GM18511 (cell line): ENCODE data around the gene PEPD.
"Not testable (repeated sequence)": the region's sequence is repeated elsewhere in the genome, so short reads cannot be mapped to it uniquely, and the experiment has no call there.

Experiments
- ATAC-seq: cut with Tn5 transposase; IDR thresholded peaks from one replicate; pipeline ENCODE4 v1.9.1; 2021; ENCODE audit warnings: mild to moderate bottlenecking, moderate library complexity; ENCODE audit not compliant: unreplicated experiment

Gene PEPD

DNA sequence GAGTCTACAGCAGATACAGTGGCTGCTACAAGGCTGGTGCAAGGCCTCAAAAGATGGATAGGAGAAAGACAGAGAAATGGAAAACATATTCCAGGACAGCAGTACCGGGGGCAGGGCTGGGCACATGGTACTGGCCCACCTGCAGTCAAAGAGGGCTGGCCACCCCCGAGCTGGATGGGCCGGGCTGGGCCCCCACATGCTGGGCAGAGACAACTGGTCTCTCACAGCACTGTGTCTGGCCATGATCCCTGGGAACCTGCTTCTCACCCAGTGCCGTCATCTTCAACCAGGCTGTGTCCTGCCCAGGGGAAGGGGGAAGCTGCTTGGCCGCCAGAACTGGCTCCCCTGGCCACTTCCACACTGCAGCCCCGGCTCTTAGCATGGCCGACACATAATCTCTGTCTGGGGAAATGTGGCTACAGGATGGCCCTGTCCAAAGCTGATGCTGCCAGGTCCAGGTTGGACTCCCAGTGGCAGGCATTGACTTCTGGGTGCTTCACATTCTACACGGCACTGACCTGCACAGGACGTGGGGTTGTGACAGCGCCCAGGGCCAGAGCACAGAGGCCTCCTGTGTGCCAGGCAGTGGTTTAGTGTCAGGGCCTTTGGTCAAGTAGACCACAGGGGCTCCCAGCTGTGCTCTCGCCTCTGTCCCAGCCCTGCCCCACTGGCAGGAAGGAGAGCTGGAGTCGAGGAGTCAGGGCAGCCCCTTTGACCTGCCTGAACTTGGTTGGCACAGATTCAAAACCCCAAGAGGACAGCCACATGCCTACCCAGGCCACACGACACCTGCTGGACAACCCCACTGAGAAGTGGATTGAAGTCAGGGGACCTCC lies 21.7 kb downstream of the PEPD start:
- ATAC-seq: no peak

DNA sequence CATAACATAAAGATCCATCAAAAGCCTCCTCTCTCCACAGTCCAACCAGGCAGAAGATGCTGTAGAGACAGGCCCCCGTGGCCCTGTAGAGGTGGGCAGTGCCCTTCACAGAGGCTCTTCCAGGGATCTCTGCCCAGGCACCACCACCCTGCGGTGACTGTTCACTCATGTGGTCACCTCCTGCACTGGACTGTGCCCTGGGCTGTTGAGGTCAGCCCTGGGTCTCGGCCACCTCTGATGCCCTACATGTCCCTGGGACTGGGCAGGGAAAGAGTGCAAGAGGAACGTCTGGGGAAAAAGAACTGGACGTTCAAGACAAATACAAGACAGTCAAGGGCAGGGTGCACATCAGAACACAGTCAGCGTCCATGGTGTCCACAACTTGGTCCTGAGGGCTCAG lies 22.3 kb downstream of the PEPD start:
- ATAC-seq: no peak

DNA sequence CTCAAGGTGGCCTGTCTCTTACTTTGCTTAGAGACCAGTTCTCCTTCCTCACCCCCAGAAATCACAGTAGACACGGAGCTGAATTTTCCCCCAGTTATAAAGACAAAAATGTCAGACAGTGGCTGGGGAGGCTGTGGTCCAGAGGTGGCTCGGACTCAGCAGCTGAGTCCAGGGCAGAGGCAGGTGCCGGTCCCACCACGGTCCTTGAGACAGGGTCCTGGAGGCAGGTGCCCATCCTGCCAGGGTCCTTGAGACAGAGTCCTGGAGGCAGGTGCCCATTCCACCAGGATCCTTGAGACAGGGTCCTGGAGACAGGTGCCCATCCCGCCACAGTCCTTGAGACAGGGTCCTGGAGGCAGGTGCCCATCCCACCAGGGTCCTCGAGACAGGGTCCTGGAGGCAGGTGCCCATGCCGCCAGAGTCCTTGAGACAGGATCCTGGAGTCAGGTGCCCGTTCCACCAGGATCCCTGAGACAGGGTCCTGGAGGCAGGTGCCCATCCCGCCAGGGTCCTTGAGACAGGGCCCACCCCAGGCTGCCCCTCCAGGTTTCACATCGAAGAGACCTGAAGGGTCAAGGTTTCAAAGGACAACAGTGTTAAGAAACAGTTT lies 23.1 kb downstream of the PEPD start:
- ATAC-seq: no peak

DNA sequence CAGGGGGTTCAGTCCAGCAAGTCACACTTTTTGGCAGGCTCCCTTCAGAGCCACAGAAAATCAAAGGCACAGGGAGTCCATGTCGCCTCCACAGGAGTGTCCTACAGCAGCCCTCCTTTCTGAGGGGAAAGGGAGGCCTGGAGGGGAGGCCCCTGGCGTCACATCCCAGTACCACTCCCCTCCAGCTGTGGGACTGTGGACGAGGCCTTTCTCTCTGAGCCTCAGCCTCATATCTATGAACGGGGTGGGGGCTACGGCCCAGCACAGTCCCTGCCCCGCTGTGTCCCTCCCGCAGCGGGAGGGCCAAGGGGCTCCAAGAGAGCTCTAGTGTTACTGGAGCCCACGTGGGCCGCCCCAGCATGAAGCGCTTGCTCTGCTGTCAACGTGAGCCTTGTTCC lies 23.8 kb downstream of the PEPD start:
- ATAC-seq: no peak

DNA sequence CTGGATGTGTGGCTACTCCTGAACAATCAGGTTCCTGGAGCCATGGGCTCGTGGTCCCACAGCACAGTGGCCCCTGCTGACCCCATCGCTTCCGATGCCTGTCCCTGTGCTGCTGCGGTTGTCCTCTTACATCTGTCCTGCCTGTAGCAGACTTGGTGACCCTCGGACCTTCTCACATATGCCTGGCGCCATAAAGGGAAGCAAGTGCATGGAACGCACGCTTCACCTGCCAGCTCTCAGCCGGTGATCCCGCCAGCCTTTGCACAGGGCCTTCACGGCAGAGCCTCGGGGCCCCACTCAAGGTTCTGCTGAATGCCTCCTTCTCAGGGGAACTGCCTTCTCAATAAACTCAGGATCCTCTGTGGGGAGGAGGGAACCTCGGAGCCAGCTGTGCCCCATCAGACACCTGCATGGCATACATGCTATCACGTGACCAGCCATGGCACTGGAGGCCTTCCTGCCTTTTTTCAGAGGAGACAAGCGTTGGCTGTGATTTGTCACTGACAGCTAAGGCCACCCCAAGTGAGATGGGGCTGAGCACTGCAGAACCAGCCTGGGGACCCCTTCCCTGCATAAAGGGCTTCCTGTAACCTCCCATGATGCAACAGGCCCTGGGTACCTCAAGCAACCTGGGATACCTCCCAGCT lies 24.3 kb downstream of the PEPD start:
- ATAC-seq: no peak

DNA sequence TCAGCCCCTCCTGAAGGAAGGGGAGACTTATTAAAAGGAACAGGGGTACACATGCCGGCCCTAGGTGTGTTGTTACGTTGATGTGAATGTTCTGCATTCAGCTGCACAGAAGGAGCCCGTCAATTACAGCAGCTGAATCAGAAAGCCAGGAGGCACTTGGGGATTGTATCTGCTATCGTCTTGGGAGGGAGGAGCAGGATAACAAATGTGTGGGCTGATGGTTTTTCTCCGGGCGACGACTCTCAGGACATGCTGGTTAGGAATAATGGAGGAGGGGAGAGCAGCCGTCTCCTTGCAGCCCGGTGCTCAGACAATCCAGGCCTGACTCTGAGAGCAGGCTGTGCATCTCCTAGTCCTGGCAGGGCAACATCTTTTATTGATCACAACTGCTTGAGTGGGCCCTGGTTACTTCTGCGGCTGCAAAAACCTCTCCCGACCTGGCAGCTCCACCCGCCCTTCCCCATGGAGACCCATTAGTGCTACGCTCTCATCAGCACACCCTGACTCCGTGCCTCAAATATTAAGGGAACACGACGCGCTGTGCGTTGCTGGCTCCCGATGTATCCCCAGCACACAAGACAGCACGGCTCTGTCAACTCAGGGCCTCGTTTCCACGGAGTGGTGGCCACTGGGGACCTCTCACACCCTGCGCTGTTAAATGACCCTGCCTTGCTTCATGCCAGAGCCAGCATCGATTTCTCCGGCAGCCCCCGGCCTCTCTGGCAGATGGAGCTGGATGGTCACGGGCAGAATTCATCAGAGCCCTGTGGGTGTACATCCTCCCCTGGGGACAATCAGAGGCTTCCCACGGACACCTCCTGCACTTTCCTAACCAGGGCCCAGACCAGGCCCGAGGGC lies 25.3 kb downstream of the PEPD start:
- no peak for ATAC-seq

DNA sequence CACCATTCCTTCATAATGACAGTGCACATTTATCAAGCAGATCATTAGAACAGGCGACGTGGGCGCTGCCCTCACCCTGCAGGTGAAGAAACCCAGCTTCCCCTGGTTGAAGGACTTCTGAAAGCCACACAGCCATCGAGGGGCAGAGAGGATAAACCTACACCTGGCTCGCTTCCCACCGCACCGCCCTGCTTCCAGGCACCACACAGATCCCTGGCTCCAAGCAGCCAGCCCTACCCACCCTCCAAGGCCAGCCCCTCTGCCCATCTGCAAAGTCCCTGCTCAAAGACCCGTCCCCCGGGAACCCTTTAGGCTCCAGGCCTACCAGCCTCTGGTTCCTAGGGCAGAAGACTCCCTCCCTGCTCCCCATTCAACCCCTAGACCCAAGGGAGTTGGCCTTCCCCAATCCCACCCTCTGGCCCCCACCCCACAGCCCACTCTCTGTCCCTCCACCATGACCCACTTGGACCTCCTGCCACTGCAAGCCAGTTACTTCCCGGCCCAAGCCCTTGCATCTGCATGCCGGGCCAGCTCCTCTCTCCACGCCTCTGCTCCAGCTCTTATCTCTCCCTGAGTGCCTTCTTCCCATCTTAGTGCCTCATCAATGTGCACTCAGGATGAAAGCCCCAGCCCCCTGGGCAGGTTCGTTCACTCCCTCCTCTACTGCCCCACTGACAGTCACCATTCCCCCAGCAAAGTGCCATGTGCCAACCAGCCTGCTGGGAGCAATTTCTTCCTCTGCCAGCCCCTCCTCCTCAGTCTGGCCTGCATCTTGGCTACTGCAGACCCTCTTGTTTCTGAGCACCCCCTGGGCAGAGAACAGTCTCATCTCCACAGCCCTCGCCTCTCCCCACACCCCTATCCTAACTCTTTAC lies 28.0 kb downstream of the PEPD start:
- ATAC-seq: no peak

DNA sequence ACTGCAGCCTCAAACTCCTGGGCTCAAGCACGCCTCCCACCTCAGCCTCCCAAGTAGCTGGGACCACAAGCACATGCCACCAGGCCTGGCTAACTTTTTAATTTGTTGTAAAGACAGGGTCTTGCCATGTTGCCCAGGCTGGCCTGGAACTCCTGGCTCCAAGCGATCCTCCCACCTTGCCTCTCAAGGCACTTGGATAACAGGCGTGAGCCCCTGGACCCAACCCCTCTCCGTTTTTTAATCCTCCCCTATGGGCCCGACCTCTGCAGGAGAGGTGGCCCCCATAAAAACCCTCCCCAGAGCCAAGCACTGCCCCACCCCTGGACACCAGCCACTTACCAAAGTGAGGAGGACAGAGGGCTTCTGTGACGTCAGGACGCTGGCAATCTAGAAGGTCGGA lies 28.6 kb downstream of the PEPD start:
- ATAC-seq: no peak

DNA sequence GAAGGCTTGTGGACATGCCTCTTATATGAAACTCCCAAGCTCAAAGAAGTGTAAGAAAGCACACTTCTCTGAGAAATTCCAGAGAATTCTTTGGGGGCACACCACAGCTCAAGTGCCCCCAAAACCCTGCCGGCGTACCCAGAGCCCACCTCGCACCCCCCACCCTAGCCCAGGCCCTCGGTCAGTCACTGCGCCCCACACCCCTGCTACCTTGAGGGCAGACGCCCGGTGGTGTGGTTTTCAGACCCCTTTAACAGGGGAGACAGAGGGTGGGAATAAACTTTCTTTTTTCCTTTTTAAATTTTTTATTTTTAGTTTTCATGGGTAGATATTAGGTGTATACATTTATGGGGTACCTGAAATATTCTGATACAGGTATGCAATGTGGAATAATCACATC lies 29.5 kb downstream of the PEPD start:
- ATAC-seq: no peak

DNA sequence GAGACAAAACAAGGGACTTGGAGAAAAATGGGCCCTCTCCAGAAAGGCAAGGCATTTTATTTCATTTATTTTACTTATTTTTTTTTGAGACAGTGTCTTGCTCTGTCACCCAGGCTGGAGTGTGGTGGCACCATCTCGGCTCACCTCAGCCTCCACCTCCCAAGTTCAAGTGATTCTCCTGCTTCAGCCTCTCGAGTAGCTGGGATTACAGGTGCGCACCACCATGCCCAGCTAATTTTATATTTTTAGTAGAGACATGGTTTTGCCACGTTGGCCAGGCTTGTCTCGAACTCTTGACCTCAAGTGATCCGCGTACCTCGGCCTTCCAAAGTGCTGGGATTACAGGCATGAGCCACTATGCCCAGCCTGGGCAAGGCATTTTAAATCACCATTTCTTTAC lies 31.0 kb downstream of the PEPD start:
- not testable (repeated sequence) for ATAC-seq

DNA sequence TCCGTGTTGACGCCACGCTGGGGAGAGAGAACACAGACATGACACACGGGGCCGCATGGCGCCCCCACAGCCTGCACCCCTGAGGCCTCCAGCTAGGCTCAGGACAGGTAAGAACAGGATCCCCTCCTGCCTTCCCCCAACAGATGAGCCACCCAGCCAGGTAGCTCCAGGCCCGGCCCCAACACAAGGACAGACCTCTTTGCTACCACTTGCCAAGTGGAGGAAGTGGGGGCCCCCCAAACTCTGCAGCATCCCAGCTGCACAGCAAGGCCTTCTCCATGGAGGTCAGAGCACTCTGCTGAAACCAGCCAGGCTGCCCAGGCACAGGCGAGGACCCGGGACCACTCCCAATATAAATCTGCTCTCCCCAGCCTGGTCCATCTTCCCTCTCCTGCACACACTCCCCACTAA lies 31.5 kb downstream of the PEPD start:
- ATAC-seq: no peak

DNA sequence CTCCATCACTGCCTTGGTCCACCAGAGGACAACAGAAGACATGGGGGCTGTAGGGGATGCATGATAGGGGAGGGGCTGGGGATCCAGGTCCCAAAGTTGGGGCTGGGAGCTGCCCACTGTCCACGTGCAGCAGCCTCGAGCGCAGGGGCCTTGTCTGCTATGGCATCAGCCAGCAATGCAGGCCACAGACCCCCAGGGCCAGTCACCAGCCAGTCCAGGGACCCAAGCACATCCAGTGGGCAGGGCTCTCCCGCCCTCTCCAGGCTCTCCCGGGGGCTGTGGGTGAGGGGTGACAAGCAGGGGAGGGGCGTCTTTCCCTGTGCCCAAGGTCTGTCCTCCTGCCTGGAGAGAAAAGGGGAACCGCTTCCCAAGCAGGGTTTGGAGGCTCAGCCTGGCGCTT lies 32.8 kb downstream of the PEPD start:
- ATAC-seq: no peak

DNA sequence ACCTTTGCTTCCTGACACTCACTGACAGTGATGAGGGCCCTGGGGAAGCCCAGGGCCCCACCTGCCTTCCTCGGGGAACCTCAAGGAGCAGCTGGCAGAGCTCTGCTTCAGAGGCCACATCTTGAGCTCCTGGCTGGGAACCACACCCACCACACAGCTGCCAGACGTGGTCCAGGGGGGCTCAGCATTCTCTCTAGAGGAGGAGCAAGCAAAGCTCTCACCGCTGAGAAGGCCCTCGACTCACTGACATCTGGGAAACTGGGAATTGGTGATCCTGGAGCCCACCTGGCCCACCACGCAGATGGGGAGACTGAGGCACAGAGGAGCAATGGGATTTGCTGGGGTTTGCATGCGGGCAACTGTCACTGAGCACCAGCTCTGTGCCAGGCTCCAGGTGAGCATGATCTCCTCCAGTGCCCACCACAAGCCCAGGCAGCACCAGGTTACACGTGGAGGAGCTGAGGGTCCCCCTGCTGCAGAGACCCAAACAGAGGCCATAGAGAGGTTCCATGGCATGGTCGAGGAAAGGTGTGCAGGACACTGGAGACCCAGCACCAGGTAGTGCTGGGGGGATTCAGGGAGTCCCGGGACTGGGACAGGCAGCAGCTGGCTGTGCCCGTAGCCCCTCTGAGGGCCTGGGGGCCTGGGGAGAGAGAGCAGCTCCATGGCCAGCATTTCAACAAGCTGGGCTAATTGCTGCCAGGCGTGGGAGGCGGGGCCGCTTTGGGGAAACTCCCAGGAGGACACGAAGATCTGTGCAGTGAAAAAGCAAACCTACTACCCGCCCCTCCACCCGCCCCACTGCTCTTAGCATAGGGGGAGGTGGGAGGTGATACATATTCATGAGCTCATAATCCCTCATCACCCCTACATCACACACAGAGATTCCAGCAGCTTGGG lies 33.4 kb downstream of the PEPD start:
- ATAC-seq: no peak

DNA sequence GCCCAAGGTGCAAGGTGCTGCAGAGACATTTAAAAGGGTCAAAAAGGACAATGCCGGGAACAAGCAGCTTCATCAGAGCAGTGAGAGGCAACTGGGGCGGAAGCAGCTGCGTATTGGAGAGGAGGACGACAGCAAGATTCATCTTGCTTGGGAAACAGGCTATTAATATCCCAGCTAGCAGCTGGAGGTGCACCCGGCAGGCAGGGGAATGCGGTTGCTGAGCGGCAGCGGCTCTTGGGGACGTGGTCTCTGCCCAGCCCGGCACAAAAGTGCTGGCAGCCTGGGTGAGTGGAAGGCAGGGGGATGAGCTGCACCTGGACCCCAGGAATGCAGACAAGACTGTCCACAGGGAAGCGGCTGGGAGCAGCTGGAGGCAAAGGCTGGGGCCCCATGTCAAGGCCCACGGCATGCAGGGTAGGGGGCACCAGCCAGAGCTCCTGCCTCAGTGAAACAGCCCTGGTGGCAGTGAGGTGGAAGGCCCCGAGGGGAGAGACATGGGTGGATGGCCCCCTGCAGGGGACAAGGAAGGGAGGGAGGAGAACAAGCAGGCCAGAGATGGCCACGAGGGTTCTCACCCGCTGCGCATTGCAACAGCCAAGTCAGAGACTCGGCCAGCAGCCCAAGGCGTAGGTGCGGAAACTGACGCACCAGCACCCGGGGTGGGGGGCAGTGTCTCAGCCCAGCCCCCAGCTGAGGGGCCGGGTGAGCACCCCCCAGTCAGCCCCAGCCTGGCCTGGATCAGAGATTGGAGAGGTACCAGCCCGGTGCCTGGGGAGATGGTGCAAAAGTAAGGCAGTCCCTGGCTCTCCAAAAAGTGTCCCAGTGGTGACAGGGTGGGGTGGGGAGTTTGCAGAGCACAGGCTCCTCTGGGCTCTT lies 34.4 kb downstream of the PEPD start:
- no peak for ATAC-seq

DNA sequence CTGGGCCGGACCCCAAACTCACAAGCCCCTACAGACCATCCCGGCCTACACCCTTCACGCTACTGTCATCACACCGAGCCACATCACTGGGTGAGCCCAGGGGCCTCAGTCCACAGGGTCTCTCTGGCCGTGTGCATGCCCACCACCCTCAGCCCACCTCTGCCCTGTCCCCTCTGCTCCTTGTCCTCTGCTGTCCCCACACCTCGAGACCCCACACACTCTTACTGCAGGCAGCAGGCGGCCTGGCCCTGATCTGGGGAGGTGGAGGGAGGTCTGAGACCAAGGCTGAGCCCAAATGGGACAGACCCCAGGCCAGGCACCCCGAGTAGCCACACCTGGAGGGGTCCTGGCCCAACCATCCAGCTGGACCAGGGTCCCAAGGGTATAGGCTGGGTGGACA lies 35.2 kb downstream of the PEPD start:
- ATAC-seq: no peak

DNA sequence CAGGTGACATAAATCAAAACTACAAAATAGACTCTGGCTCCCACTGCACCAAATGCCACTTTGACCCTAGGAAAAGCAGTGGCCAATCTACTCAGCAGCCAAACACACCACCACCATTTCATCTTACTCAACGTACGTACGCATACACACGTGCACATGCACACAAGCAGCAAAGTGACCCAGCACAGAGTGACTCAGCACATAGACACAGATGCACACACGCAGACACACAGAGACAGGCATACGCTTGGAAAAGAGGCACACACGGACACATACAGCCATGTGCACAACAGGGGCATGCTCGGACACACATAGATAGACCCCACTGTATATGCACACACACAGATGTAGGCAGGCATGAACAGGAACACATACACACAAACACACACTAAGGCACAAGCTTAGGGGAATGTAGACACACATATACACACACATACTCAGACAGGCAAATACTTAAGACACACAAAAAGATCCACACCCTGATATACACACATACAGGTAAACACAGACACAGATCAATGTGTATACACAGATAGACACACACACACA lies 37.3 kb downstream of the PEPD start:
- ATAC-seq: no peak

DNA sequence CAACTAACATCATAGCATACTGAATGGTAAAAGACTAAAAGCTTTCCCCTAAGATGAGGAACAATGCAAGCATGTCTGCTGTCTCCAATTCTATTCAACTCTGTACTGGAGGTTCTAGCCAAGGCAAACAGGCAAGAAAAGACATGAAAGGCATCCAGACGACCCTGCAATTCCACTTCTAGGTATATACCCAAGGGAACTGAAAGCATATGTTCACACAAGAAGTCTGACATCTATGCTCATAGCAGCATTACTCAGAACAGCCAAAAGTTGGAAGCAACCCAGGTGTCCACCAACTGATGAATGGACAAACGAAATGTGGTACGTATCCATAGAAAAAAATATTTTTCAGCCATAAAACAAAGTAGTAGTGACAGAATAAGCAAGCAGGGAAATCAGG lies 39.1 kb downstream of the PEPD start:
- no peak for ATAC-seq

DNA sequence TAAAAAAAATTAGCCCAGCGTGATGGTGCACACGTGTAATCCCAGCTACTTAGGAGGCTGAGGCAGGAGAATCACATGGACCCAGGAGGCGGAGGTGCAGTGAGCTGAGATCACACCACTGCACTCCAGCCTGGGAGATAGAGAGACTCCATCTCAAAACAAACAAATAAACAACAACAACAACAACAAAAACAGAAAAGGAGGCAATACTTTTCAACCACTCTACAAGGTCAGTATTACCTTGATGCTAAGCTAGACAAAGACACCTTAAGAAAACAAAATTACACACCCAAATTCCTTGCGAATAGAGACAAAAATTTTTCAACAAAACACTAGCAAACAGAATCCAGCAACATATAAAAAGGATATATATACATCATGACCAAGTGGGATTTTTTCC lies 39.7 kb downstream of the PEPD start:
- no peak for ATAC-seq
